Fibroblast of skin of scalp (primary cell): ENCODE results near the gene SLC31A2.

Experiments
- DNase-seq: peaks from one replicate; pipeline ENCODE4 v3.0.0-alpha.2; 2013

Gene SLC31A2

DNA sequence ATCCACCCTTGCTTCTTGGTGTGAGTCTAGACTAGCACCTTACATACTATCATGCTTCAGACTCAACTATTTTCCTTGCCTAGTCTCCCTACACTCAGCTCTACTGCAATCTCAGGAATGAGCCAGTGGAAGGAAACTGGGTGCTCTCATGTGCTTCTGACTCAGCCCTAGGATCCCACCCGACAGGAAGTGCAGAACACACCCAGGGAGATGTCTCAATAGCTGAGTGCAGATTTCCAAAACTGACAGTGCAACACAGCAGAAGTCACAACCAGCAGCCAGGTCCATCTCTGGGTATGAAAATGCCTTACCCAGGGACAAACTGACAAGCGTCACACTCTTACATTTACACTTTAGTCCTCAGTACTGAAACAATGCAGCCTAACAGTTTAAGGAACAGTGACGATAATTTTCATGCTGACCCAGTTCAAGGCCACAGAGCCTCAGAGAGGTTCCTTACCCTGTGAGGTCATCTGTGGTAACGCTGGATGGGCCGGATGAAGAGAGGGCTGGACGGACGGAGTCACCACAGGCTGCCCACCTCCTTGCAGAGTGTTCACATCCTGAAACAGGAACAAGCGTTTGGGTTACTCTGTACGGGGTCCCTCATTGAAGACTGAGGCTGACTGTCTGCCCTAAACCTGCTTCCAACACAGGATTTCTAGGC lies 37.3 kb downstream of the SLC31A2 start:
- DNase-seq: peak; percentile 81

DNA sequence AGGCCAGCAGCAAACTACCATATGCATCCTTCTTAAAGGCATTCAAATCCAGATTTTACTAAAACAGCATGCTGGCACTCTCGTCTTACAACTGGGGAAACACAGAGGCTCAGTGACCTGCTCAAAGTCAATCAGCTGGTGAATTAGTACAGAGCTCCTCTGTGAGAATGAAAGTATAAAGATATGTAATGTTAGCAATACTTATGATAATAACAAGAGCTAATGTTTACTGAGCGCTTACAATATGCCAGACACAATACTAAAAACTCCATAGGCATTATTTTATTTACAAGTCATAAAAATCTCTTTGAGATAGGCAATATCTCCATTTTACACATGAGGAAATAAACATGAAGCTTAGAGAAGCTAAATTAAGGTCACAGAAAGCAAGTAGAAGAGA lies 41.6 kb downstream of the SLC31A2 start:
- no peak for DNase-seq

DNA sequence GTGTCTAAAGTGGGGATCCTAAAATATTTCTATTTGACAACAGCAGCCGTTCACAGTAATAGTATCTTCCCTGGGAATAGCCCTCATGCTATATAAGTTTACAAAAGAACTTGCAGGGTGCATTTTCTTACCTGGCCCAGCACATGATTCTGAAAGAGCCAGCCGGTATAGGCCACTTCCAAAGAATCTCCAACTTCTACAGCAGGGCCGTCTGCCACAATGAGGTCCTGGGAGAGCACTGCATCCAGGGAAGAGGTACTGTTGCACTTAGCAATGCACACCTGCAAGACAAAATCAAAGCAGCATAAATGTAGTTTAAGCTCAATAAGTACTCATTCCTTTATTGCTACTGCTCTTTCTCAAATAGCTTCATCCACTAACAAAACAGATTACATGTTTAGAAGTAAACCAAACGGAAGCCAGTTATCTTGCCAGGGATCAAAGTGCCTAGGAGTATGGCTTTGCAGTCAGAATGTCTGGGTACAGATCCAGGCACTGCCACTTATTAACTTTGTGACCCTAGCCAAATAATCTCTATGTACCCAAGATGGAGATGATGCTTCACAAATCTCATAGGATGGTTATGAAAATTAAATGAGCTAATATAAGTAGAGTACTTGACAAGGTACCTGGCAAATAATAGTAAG lies 49.0 kb downstream of the SLC31A2 start:
- no peak for DNase-seq

DNA sequence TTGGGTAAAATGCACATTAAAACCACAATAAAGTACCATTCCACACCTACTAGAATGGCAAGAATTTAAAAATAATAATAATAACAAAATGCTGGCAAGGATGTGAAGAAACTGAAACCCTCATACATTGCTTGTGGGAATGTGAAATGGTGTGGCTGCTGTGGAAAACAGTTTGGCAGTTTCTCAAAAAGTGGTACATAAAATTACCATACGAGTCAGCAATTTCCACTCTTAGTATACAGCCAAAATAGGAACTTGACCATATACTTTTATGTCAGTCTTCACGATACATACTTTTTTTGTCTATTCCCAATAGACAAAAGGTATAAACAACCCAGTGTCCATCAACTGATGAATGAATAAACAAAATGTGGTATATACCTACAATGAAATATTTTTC lies 54.6 kb downstream of the SLC31A2 start:
- DNase-seq: no peak

DNA sequence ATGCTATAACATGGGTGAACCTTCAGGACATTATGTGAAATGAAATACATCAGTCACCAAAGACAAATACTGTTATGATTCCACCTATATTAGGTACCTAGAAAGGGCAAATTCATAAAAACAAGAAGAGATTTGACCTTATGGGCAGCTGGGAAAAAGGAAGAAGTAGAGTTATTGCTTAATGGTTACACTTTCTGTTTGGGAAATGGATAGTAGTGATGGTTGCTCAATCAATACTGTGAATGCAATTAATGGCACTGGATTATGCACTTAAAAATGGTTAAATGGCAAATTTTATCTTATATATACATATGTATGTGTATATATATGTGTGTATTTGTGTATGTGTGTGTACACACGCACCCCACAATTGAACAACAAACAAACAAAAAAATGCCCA lies 55.1 kb downstream of the SLC31A2 start:
- no peak for DNase-seq

DNA sequence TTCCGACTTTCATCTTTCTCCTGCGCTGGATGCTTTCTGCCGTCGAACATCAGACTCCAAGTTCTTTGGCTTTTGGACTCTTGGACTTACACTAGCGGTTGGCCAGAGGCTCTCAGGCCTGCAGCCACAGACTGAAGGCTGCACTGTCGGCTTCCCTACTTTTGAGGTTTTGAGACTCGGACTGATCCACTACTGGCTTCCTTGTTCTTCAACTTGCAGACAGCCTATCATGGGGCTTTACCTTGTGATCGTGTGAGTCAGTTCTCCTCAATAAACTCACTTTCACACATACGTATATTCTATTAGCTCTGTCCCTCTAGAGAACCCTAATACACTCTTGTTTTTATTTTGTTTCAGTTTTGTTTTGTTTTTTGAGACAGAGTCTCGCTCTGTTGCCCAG lies 60.0 kb downstream of the SLC31A2 start:
- no peak for DNase-seq
